NCI-H2227 (cell line): ENCODE results near the gene MAD1L1.
"Not testable (repeated sequence)": the region's sequence is repeated elsewhere in the genome, so short reads cannot be mapped to it uniquely, and the experiment has no call there.

Source experiments
- DNase-seq: peaks from one replicate; lab custom pipeline; 2025; ENCODE audit not compliant: unreplicated experiment; lab: John Stamatoyannopoulos, UW

The MAD1L1 gene

DNA sequence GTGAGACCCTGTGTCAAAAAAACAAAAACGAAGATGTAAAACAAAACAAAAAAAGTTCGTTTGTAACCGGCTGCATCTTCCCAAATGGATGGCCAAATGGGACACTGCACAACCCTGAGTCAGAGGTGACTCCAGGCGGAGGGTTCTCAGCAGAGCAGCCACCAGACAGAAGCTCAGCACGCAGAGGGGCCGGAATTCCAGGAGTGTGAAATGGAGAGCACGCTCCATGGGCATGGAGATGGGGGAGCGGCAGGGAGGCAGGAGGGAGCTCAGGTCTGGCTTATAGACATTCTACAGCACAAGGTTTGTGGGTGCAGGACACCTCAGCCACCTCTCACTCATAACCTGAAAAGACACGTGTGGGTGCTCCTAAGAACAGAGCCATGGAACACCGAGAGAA, 227.0 kb downstream of the MAD1L1 start:
- no peak for DNase-seq

DNA sequence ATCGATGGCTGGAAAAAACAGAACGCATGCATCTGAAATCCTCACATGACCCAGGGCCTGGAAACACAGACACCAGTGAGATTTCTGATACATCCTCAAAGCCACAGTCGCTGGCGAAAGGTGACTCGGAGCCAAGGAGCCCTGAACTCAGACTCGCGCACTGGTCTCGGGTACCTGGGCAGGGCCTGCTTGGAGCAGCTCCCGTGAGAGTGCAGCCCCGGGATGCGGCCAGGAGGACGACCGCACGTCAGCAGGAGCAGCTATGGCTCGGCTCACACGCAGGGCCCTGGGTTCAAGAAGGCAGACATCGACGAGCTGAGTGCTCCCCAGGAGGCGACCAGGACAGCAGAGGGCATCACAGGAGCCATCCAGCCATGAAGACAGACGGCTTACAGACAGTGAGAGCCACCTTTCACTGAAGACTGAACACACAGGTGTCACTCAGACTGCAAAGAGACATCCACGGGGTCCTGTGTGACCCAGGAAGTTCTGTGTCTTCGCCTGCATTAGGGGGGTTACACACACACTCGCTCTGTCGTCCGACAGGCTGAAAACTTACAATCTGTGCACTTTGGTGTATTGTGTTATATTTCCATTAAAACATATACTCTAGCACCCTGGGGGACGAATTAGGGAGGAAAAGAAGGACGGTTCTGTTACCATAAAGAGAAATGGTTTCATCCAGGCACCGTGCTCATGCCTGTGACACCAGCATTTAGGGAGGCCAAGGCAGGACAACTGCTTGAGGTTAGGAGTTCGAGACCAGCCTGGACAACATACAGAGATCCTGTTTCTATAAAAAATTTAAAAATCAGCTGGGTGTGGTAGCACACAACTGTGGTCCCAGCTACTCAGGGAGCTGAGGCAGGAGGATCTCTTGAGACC, 227.7 kb downstream of the MAD1L1 start:
- no peak for DNase-seq

DNA sequence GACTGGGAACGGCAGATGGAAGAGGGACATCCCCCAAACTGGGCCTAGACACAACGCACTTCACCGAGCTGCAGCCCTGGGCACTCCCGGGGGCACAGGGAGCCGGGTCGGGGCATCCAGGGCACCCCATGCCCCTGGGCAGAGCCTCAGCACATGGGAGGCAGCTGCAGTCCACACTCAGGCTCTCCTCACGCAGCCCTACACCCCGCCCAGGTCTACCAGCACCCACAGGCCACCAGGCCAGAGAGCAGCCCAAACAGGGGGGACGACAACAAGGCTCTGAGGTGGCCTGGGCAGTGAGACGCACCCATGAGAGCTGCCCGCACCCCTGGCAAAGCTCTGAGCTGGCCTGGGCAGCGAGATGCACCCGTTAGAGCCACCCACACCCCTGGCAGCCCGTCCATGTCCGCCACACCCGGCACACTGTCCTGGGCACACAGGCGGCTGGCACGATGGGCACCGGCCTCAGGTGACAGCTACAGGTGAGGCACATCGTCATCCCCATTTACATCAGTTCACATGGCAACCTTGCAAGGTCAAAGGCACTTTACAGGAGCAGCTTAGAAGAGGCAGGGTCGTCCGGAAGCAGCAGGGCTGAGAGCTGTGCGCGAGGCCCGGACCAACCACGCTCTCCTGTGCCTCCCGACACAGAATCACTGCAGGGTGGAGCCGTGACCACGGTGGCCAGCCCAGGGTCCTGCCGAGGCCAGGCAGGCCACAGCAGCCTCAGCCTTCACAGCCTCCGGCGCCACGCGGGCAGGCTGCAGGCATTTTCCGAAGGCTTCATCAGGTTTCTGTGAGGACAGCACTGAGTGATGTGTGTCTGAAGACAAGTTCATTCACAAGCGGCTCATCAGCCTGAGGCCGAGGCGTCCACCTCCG, 228.6 kb downstream of the MAD1L1 start:
- DNase-seq: no peak

DNA sequence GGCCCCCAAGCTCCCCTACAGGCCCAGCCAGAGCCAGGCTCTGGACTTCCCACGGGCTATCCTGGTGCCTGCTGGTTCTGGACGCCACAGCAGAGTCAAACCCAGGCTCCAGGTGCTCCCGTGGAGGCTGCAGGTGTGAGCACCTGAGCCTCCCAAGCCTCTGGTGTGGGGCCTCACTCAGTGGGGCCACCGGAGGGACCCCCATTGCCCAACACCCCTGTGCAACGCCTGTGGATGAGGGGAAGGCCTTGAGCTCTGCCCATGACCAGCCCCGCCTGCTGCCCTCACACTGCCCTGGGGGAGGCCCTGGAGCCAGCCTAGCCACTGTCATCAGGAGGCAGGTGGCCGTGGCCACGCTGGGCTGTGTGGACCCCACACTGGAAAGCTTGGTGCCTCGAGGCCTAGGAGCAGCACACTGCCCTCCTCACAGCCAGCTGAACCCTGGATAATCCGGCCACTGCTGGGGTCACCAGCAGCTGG, 229.3 kb downstream of the MAD1L1 start:
- no peak for DNase-seq

DNA sequence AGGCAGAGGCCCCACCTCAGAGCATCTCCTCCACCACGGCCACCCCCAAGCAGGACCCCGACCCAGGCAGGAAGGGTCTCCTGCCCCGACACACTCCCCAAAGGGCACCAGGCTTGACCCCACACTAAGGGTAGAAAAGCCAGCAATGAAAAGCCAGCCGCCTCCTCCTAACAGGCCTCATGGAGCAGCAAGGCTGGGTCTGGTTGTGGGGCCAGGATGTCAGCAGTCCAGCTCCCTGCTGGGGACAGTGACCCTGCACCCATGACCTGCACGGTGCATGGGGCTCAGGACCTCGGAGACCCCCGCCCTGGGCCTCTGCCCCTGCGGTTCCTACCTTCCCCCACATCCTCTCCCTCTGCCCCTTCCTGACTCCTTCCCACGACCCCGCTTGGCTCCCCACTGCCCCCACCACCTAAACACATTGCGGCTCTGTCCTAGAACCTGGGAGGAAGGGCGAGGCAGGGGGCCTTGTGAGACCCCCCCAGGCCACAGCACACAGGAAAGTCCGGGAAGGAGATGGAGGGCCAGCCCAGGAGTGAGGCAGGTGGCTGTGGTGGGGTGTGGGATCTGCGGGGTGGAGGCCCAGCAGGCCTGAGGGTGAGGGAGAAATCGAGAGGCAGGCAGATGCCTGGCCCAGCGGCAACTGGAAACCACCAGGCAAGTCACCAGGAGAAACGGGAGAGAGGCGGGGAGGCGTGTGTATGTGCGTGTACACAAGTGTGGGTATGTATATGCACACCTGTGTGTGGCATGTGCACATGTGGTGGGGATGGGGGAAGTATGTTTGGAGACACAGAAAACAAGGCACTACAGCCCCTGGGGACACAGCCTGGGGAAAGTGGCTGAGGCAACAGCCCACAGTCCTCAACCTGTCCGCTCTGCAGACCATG, 229.9 kb downstream of the MAD1L1 start:
- DNase-seq: no peak

DNA sequence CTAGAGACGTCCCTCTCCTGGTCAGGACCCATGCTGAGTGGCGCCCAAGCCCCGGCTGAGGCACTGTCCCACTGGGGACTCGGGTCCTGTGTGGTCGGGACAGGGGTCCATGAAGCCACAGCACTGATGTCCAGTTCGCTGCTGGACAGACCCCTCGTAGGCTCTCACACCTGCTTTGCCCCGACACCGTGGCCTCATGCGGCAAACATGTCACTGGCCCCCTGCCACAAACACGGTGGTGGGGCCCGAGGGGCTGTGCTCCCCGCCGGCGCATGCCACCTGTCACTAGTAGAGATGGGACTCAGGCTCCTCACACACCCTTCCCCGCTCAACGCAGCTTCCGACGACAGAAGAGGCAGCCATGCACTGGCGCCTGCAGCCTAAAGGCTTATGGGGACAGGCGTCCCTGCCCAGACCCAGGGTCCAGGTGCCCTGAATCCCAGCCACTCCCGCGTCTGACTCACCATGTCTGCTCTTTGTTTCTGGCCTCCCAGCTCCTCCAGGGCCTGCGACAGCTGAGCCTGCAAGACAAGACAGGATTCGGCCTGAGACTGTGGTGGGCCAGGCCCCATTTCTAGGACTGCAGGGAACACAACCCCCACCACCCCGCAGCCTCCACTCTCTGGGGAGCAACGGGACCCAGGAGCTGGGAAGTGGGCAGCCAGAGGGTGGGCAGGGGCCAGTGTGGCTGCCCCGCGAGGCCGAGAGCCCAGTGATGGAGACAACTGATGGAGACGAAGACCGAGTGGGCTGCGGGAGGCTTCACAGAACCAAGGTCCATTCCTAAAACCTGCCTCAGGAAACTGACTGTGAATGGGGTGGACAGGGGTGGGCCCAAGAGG, 230.9 kb downstream of the MAD1L1 start:
- no peak for DNase-seq

DNA sequence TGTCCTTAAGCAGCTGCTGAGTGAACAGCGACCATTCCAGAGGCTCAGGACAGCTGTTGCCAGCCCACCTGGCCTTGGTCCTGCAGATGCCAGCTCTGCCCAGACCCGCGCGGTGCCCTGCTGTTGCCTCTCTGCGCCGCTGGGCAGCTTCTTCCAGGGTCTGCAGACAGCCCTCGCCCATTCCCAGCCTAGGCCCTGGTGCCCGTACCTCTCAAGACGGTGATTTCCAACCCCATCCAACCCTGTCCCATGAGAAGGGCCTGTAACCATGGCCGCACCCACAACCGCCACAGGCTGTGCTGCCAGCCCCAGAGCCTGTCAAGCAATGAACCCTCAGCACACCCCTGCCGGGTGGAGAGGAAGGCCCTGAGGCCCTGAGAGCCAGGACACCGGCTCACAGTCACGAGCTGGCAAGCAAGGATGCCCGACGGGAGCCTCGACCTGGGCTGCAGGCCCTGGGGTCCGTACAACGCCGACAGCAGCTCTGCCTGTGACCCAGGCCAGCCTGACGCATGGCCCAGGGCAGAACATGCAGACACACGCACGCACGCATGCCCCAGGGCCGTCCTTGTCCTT, 231.9 kb downstream of the MAD1L1 start:
- DNase-seq: no peak

DNA sequence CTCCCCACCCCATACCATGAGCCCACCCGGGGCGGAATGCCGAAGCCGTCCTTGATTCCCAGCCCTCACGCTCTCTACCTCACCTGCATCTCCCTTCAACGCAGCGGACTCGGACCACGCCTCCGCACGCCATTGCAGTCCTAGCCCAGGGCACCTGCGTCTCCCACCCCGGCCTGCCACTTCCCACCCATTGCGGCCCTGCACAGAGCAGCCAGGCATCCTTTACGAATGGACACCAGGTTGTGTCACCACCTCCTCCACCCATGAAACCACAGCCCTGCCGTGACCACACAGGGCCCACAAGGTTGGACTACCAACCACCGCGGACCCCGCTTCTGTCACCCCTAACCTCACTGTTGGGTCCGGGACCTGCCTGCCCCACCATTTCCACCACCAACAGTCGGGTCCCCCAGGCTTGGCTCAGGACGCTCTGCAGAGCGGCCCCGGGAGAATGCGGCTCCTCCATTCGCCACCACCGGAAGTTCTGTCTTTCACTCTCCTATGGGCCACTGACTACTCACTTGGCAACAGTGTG, 232.5 kb downstream of the MAD1L1 start:
- no peak for DNase-seq

DNA sequence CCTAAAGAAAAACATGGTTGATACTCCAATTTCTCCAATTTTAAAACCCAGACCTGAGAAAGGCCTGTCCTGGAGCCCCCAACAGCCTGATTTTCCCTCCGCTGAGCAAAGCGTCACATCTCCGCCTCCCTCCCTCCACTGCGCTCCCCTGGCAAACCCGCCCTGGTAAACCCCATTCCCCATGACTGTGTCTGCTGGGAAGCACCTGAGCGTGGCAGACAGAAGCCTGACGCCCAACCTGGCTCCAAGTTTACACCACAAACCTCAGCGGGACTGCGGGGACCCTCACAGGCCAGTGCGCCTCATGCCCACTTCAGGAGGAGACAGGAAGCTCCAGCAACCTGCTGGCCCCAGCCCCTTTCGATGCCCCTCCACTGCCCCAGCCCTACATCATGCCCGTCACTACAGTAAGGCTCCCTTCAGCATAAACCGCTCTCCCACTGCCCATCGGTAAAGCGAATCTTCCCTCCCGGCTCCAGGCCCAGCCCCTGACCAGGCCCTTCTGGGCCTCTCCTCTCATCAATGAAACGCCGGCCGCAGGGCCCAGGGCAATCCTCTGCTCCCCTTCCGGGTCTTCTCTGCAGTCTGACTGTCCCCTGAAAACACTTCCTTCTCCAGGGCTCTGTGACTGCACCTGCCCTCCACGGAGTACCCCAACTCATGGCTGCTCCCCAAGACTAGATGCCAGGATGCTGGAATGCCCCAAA, 233.3 kb downstream of the MAD1L1 start:
- DNase-seq: no peak

DNA sequence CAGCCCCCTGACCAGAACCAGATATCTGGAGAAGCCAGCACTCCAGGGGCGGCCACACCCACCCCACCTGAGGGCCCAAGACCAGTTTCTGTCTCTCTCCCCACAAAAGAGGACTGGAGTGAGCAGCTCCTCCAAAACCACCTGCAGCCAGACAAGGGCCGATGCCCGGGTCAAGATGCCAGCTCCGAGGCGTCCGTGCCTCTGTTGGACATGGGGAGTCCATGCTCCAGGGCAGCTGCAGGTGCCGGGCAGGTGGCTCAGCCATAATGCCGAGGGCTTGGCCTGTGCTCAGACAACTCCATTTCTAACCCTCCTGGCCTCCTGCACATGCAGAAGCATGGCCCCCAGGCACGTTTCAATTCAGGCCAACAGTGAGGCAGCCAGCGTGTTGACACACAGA, 234.6 kb downstream of the MAD1L1 start:
- no peak for DNase-seq

DNA sequence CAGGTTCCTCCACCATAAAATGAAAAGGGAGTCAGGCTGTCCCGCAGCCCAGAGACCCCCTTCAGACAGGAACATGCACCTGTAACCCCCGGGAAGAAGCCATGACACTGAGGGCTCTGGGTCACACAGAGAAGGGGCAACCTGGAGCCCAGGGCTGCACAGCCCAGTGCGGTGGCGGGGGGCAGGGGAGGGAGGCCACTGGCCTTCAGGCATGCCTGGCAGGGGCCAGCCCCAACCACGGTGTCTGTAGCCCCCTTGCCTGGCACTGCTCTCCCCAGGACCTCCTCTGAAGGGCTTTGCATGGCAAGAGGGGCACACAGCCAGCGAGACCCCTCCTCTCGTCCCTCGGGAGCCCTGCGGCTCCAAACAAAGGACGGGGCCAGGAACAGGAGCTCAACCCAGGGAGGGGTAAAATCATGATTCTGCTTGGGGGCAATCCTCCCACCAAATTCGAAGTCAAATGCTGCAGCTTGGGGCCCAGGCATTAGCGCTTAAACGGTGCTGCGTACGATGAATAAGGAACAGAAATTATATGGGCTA, 235.1 kb downstream of the MAD1L1 start:
- DNase-seq: no peak

DNA sequence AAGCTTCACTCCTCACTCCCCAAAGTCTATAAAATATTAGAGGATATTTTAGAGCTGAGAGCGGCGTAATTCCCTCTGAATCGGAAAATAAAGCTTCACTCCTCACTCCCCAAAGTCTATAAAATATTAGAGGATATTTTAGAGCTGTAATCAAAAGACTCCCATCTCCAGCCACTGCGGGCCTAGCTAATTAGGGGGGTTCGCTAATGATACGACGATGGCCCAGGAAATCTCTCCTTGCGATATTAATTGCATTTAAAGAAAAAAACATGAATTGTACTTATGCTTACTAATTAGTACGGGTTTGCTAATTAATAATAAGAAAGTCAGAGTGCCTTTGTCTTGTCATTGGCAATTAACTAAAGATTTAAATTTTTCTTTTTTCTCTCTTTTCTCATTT, 235.9 kb downstream of the MAD1L1 start:
- no peak for DNase-seq

DNA sequence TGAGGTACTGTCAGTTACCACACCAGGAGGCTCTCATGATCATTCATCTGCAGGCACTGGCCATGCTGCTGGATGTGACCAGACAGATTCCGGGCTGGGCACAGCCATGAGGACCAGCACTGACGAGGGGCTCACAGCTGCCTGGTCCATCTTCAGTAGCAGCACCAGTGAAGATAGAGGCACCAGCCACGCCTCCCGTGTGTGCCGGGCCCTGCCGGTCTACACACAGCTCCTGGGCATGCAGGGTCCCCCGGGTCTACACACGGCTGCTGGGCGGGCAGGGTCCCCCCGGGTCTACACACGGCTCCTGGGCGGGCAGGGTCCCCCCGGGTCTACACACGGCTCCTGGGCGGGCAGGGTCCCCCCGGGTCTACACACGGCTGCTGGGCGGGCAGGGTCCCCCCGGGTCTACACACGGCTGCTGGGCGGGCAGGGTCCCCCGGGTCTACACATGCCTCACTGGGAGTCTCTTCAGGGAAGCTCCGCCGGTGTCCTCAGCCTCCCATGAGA, 236.8 kb downstream of the MAD1L1 start:
- DNase-seq: not testable (repeated sequence)

DNA sequence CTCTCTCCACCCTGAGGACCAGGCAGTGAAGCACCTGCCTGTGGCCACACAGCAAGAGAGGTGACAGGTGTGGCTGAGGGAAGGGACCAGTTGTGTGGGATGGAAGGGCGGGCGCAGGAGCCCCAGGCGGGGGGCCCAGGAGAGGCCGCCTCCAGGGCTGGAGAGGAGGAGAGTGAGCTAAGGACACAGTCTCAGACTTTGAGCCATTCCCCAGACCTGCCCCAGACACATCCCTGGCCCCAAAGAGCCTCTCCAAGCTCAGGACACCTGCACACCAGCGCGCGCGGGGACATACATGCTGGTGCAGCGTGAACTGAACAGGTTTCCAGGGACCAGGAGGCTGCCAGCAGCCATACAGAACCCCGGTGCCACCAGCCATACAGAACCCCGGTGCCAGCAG, 237.3 kb downstream of the MAD1L1 start:
- no peak for DNase-seq

DNA sequence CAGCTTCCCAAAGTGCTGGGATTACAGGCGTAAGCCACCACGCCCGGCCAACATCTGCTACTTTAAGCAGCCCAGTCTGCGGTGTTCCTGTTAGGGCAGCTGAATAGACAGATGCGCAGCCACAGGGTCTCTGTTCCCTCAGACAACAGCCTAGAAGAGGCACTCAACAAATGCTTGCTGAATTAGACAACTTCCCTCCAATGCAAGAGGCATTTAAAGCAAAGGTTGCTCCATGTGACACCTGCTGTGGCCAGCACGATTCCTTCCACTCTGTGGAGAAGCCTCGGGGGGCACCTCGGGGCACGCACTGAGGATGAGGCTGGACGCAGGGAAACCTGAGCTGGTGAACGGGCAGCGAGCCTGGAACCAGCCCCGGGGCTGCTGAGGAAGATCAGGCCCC, 237.8 kb downstream of the MAD1L1 start:
- DNase-seq: no peak

DNA sequence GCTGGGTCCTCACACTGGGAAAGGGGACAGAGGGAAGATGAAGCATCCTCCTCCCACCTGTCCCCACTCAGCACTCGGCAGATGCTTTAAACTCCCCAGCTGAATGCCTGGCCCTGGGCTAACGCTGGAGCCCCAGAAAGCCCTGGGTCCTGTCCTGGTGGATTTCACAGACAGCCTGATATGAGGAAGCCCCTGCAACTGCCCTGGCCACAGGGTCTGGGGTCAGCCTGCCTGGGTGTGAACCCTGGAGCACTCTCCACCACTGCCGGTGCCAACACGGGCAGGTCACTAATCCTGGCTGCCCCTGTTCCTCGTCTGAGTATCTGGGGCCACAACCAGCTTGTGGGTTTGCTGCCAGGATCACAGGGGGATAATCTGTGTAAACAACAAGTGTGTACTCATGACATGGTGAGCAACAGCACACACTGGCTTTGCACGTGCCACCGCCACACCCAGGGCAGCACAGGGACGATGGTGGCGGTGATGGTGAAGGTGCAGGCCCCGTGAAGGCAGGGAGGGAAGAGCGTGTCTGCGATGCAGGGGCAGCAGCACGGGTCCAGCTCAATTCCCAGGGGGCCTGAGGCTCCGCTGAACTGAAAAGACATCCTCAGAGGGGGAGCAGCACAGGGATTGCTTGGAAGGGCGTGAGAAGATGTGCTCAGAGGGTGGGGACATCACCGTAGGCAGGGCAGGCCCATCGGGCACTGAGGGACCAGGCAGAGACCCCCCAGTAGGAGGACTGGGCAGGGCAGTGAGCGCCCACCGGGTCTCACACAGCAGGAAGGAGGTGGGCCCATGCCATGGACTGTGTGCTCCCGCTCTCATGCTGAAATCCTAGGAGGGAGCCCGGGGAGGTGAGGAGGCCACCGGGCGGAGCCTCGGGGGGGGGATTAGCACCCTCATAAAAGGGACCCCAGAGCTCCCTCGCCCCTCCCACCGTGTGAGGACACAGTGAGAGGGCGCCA, 238.7 kb downstream of the MAD1L1 start:
- no peak for DNase-seq

DNA sequence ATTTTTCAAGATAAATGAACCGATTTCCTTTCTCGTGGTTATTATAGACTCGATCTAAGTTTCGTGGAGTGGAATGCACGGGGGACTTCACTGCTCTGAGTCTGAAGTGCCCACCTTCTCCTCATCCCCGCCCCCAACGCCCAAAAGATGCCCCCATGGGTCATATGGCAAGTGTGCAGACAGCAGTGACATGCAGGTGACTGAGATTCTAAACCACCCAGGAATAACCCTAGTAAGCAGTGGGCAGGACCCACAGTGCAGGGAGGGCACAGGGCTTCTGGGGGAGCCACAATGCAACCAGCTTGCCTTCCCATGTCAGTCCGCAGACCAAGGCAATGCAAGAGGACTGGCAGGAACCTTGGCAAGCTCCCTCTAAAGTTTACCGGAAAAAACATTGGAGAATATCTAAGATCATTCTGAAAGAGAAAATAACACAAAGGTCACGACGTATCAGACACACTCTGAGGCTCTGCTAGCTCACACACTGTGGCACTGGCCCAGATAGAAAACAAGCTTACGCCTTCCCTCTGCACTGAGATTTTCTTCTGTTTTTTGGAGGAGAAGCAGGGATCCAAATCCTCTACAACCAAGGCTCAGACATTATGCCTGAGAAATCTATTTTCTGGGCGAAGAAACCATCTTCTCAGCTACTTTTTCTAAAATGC, 239.6 kb downstream of the MAD1L1 start:
- no peak for DNase-seq
